Body of pancreas (tissue), 4 donors: Measurements from ENCODE around the gene FUS. TPM values are rescaled to one million over a fixed set of nuclear protein-coding genes. Genes with fewer than 3 reads are reported as not detected.

ENCODE experiments used
- ATAC-seq: fragments of 150-250 bp; one replicate; pipeline ENCODE4 v1.9.1; 2016
- DNase-seq, 4 donors: peaks; one replicate each; pipeline ENCODE4 v3.0.0-alpha.2; 2019
- H3K27ac ChIP-seq, 4 donors: fragments of 200-600 bp; sonication (generic); 1 replicate in 3 of 4; 2 replicates in 1 of 4; pipeline versions ENCODE4 v1.5.1 to v1.6.1; 2016 to 2019; ENCODE audit warnings: mild to moderate bottlenecking in 1 of 4, mixed read lengths in 1 of 4, moderate library complexity in 1 of 4
- H3K27me3 ChIP-seq, 2 donors: fragments of 200-600 bp; sonication (generic); one replicate each; pipeline ENCODE4 v1.6.0; 2016; ENCODE audit warnings: mild to moderate bottlenecking in 1 of 2
- H3K36me3 ChIP-seq, 2 donors: fragments of 200-600 bp; sonication (generic); replicated peaks in 1 of 2; 2 replicates each; pipeline ENCODE4 v1.5.1; 2016; ENCODE audit warnings: low read depth in 2 of 2; ENCODE audit not compliant: insufficient read depth in 1 of 2
- H3K4me1 ChIP-seq: fragments of 200-600 bp; sonication (generic); one replicate; pipeline ENCODE4 v1.6.0; 2016
- H3K4me3 ChIP-seq, 2 donors: fragments of 200-600 bp; sonication (generic); 1 replicate in 1 of 2; 2 replicates in 1 of 2; pipeline ENCODE4 v1.5.1; 2016 to 2019
- H3K9me3 ChIP-seq, 3 donors: fragments of 200-600 bp; sonication (generic); 1 replicate in 2 of 3; 2 replicates in 1 of 3; pipeline ENCODE4 v1.5.1; 2016
- POLR2A ChIP-seq, 3 donors: fragments of 450-650 bp; IDR thresholded peaks; one replicate each; pipeline ENCODE4 v1.6.1; 2016; ENCODE audit warnings: antibody characterized with exemption in 3 of 3, mild to moderate bottlenecking in 2 of 3
- WGBS, 2 donors: methylation state at CpG; one replicate each; pipeline ENCODE4 v1.1.5; 2017; 5-methylcytosine and 5-hydroxymethylcytosine counted together
- intact Hi-C: fragments of 100-400 bp; cut with DNase I; formaldehyde crosslinking; loops from one replicate; pipeline ENCODE4 v1.15.1; 2023
- total RNA-seq, 2 donors: library from RNA; depleted of rRNA; stranded (reverse); fragments of >200 nt; gene quantifications; one replicate each; pipeline ENCODE4 v1.1.0, GENCODE V29; 2016
- TF ChIP-seq, protein P1 (sequence below), 7 experiments: fragments of 450-650 bp in 4 of 7; fragments of 200-600 bp in 3 of 7; sonication (generic) in 3 of 7; IDR thresholded peaks; one replicate each; pipeline ENCODE4 v1.5.1; 2016 to 2019; ENCODE audit warnings: antibody characterized with exemption in 7 of 7

The FUS gene
- total RNA-seq, 2 donors from 2014 or later, result 43.6 to 68.9 TPM

DNA sequence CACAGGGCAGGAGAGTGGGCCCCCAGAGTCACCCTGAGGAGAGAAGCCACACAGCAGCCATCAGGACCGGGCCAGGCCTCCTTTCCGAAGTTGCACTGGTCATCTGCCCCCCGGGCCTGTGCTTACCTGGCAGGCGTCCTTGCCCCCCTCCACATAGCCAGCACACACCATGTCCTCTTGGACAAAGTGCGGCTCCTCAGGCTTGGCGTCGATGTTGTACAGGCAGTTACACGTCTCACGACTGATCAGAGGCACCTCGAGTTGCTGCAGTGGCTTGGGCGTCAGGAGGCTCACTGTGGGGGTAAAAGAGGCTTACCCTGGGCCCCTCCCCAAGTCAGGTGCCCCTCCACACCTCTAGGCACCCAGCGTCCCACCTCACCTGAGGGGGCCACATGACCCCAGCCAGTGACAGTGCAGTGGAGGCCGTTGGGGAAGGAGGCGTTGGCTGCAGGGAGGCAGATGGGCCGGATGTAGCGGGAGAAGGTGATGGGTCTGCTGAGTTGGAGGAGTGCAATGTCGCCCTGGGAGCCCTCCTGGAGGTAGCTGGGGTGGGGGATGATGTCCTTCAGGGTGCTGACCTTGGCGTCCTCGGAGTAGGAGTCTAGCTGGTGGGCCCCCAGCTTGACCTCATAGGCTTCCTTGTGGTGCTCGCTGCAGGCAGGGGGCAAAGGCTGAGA, 47.5 kb upstream of the FUS start:
- Histone ChIP-seq H3K9me3 (no peaks in the 10 kb centered on the region), H3K27ac (peak overlapping the region; percentile 89 to 98 (median 94)), H3K4me3 (no peak overlapping the region), H3K36me3 (peaks cover 0 to 4% of the 10 kb centered on the region in 2 donors), H3K27me3 (no peaks in the 10 kb centered on the region), H3K4me1 (peaks cover 76% of the 10 kb centered on the region)
- DNase-seq (no peak), ATAC-seq (no peak)
- WGBS, 2 donors, result 73 to 80% methylated on average over 13 to 17 of the region's 20 CpGs
- intact Hi-C loops, result no loop called here
- TF ChIP-seq, protein P1, sequence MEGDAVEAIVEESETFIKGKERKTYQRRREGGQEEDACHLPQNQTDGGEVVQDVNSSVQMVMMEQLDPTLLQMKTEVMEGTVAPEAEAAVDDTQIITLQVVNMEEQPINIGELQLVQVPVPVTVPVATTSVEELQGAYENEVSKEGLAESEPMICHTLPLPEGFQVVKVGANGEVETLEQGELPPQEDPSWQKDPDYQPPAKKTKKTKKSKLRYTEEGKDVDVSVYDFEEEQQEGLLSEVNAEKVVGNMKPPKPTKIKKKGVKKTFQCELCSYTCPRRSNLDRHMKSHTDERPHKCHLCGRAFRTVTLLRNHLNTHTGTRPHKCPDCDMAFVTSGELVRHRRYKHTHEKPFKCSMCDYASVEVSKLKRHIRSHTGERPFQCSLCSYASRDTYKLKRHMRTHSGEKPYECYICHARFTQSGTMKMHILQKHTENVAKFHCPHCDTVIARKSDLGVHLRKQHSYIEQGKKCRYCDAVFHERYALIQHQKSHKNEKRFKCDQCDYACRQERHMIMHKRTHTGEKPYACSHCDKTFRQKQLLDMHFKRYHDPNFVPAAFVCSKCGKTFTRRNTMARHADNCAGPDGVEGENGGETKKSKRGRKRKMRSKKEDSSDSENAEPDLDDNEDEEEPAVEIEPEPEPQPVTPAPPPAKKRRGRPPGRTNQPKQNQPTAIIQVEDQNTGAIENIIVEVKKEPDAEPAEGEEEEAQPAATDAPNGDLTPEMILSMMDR (IDR thresholded peaks at IDR 0.05), result no peak
- peak in 1 of 3 donors; percentile 3 for TF ChIP-seq POLR2A (IDR thresholded peaks at IDR 0.05)

DNA sequence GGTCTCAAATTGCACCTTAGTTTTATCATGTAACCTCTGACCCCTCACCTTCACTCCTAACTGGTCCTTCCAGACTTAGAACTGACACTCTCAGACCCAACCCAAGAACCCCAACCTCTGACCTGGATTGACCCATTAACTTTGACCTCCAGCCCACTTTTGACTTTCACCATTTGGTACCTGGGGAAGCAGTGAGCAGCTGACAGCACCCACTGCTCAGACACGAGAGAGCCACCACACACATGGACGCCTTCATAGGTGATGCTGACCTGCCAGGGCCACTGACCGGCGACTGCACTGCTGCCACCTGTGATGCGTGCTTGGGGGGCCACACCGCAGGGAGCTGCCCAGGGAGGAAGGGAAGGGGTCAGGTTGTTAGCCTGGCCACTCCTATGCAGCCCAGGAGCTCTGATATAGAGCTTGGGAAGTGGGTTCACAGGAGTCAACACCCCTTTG, 46.9 kb upstream of the FUS start:
- DNase-seq, result no peak
- TF ChIP-seq, protein P1 (IDR thresholded peaks at IDR 0.05), result no peak
- TF ChIP-seq POLR2A (IDR thresholded peaks at IDR 0.05), result no peak
- intact Hi-C loops, result no loop called here
- WGBS, 2 donors, result 70 to 83% methylated on average over 2 to 6 of the region's 6 CpGs
- Histone ChIP-seq H3K27ac (peak overlapping the region; percentile 94 to 99 (median 94)), H3K9me3 (no peaks in the 10 kb centered on the region), H3K27me3 (no peaks in the 10 kb centered on the region), H3K4me3 (no peak overlapping the region), H3K4me1 (peaks cover 74% of the 10 kb centered on the region), H3K36me3 (peaks cover 0 to 4% of the 10 kb centered on the region in 2 donors)
- no peak for ATAC-seq

DNA sequence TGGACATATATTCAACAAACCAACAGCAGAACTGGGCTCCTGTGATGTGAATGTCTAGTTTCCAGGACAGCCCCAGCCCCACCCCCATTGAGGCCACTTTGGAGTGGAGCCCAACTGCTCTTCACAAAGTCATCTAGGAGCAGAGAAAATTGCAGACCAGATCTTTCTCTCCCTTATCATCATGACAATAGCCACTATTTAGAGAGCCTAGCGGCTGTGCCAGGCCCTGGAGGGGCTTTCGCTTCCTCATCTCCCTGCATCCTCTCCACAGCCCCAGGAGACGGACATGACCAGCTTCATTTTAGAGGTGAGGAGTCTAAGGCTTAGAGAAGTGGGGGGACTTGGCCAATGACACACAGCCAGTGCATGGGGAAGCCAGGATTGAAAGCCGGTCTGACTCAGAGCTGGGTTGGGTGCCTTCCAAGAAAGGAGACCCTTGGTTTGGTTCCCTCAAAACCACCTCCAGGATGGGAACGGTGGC, 45.8 kb upstream of the FUS start:
- Histone ChIP-seq H3K4me3 (peak overlapping the region; percentile 3 to 95), H3K36me3 (peaks cover 0 to 4% of the 10 kb centered on the region in 2 donors), H3K27me3 (no peaks in the 10 kb centered on the region), H3K9me3 (no peaks in the 10 kb centered on the region), H3K27ac (peak overlapping the region; percentile 94 to 99 (median 94)), H3K4me1 (peaks cover 74% of the 10 kb centered on the region)
- no peak for ATAC-seq
- intact Hi-C loops, result no loop called here
- 1 to 5% methylated on average over 4 to 5 of the region's 5 CpGs for WGBS, 2 donors
- peak in 3 of 4 donors; percentile 37 to 60 (median 56) for DNase-seq
- TF ChIP-seq, protein P1 (IDR thresholded peaks at IDR 0.05), result no peak
- no peak for TF ChIP-seq POLR2A (IDR thresholded peaks at IDR 0.05)

DNA sequence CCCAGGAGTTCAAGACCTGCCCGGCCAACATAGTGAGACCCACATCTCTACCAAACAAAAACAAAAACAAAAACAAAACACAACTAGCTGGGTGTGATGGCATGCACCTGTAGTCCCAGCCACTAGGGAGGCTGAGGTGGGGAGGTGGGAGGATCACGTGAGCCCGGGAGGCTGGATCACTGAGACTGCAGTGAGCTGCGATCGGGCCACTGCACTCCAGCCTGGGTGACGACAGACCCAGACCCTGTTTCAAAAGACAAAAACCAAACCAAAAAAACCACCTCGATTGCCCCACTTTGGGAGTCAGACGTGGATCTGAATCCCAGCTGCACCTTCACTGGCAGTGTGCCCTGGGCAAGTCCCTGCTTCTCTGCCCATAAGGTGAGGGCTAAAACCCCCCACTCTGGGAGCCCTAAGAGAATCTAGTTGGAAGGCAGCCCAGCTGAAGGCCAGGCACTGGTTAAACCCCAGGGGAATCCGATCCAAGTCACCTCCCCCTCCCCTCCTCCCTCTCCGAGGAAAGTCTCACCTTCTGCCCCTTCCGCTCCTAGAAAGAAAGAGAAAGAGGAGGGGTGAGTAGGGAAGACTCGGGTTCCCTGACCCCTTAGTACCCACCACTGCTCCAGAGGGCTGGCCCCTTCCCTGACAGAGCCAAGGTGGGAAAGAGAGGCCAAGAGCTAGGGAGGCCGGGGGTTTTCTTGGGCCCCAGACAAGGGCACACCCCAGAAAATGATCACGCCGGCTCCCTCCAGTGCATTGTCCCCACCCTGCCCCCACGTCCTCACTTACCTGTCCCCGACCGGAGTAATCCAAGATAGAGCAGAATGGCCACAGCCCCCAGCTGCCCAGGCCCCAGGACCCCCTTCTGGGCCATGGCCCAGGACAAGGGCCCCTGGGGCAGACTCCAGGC, 45.1 kb upstream of the FUS start:
- H3K27me3 ChIP-seq, result no peaks in the 10 kb centered on the region
- intact Hi-C loops, result no loop called here
- ATAC-seq (peak; percentile 40), DNase-seq (peak; percentile 77 to 85 (median 84))
- H3K27ac ChIP-seq, result peak overlapping the region; percentile 94 to 99 (median 94)
- no peaks in the 10 kb centered on the region for H3K9me3 ChIP-seq
- H3K4me3 ChIP-seq, result peak overlapping the region; percentile 44 to 95
- TF ChIP-seq, protein P1 (IDR thresholded peaks at IDR 0.05), result peak in 5 of 7 experiments; percentile 17 to 78 (median 54)
- TF ChIP-seq POLR2A (IDR thresholded peaks at IDR 0.05), result peak; percentile 72 to 93 (median 91)
- H3K4me1 ChIP-seq, result peaks cover 71% of the 10 kb centered on the region
- H3K36me3 ChIP-seq, result peaks cover 0 to 4% of the 10 kb centered on the region in 2 donors
- WGBS, 2 donors, result 7 to 18% methylated on average over 18 of the region's 18 CpGs
